OCI-LY3 (cell line): ENCODE data around the gene ZNF544.

Experiments used
- CTCF ChIP-seq: fragments of 200-600, 300-600 bp; sonication (generic); IDR thresholded peaks from 2 replicates; pipeline ENCODE4 v1.5.1; 2014; ENCODE audit warnings: antibody characterized with exemption, low read length, low read depth
- EZH2phosphoT487 ChIP-seq: fragments of 200-600 bp; shearing (Covaris generic); IDR thresholded peaks from 2 replicates; pipeline ENCODE4 v1.6.1; 2018; ENCODE audit warnings: antibody characterized with exemption, mixed run types, low read depth

GRCh38 chr19:58217607-58218391 is 10.9 kb upstream of the ZNF544 start:
- TF ChIP-seq CTCF (no peak), EZH2phosphoT487 (no peak)
